Measurements from ENCODE around the gene TBC1D19.

The TBC1D19 gene

DNA sequence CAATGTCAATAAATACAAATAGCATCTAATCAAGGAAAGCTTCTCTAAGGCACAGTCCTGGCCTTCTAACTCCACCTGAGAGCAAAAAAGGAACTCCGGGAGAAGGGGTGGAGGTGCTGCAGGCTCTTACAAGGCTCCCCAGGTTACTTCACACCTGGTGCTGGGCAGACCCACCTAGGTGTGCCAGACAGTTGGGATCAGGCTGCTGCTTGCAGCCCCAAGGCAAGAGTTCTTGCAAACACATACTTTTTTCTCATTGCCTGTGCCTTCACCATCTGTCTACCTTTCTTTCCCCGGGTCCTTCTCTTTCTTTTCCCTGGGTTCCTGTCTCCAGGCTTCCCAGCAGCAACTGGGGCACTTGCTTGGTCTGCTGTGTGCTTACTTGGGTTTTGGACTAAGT, 195.3 kb downstream of the TBC1D19 start:
- H3K4me3 ChIP-seq (ENCODE audit: control insufficient read depth, low read depth, low read length) = no peak overlapping the region
- no peak for TF ChIP-seq CTCF (conservative IDR thresholded peaks at IDR 0.05; ENCODE audit: control insufficient read depth, insufficient read depth, low read depth, low read length)
- DNase-seq (ENCODE audit: low read depth) = no peak

DNA sequence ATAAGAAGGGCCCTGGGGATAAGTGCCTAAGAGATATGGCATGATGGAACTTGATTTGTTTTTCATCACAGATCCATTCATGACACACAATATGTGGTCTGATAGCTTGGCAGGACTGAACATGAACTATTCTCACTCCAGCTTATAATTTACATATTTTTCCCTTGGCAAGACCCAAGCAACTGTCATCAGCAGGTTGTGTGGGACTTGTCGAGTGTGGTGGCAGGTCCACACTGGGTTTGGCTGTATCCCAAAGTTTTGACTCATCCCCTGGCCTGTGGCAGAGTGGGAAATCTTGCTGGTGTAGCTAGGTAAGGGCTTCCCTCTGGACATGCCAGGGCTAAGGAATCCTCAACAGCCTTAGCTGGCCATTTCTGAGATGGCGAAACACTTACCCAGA, 195.8 kb downstream of the TBC1D19 start:
- peak; percentile 58 for DNase-seq (ENCODE audit: low read depth)
- H3K4me3 ChIP-seq (ENCODE audit: control insufficient read depth, low read depth, low read length) = no peak overlapping the region
- TF ChIP-seq CTCF (conservative IDR thresholded peaks at IDR 0.05; ENCODE audit: control insufficient read depth, insufficient read depth, low read depth, low read length) = no peak

GRCh38 chr4:26780539-26780938, 196.7 kb downstream of the TBC1D19 start:
- peak; percentile 78 for DNase-seq (ENCODE audit: low read depth)
- TF ChIP-seq CTCF (conservative IDR thresholded peaks at IDR 0.05; ENCODE audit: control insufficient read depth, insufficient read depth, low read depth, low read length) = no peak
- H3K4me3 ChIP-seq (ENCODE audit: control insufficient read depth, low read depth, low read length) = no peak overlapping the region

- TF ChIP-seq CTCF (conservative IDR thresholded peaks at IDR 0.05; ENCODE audit: control insufficient read depth, insufficient read depth, low read depth, low read length) = no peak
- DNase-seq (ENCODE audit: low read depth) = peak; percentile 18
- no peak overlapping the region for H3K4me3 ChIP-seq (ENCODE audit: control insufficient read depth, low read depth, low read length)
These were observed 198.4 kb downstream of the TBC1D19 start for GRCh38 chr4:26782168-26782829.

DNA sequence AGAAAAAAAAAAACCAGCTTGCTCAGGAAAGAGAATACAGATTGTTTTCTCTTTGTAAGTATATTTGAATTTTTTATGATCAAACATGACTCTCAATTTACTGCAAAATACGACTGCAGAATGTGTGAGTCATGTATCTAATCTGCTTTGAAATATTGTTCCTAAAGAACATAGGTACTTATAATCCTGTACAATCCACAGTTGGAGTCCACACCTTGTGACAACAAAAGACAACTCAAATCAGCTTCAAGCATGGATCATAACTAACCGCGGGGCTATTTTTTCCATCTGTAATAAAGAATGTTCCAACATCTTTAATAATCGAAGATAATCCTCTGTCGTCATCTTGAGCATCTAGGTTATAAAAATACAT, 198.9 kb downstream of the TBC1D19 start:
- no peak for TF ChIP-seq CTCF (conservative IDR thresholded peaks at IDR 0.05; ENCODE audit: control insufficient read depth, insufficient read depth, low read depth, low read length)
- no peak overlapping the region for H3K4me3 ChIP-seq (ENCODE audit: control insufficient read depth, low read depth, low read length)
- DNase-seq (ENCODE audit: low read depth) = no peak

- H3K4me3 ChIP-seq (ENCODE audit: control insufficient read depth, low read depth, low read length) = no peak overlapping the region
These were observed 200.5 kb downstream of the TBC1D19 start for GRCh38 chr4:26784207-26784865.

More at GRCh38 chr4:26784207-26784865, 200.5 kb downstream of the TBC1D19 start:
- no peak for DNase-seq (ENCODE audit: low read depth)
- no peak for TF ChIP-seq CTCF (conservative IDR thresholded peaks at IDR 0.05; ENCODE audit: control insufficient read depth, insufficient read depth, low read depth, low read length)

All from fibroblast of mammary gland (primary cell).